Measurements from ENCODE around the gene PLEKHG3. TPM values are rescaled to one million over a fixed set of nuclear protein-coding genes. Genes with fewer than 3 reads are reported as not detected.

Gene PLEKHG3
- total and polyA plus RNA-seq, 2 donors (not counting 1 experiment from before 2014, with no cell fraction given) = 0.17 to 3.0 TPM

DNA sequence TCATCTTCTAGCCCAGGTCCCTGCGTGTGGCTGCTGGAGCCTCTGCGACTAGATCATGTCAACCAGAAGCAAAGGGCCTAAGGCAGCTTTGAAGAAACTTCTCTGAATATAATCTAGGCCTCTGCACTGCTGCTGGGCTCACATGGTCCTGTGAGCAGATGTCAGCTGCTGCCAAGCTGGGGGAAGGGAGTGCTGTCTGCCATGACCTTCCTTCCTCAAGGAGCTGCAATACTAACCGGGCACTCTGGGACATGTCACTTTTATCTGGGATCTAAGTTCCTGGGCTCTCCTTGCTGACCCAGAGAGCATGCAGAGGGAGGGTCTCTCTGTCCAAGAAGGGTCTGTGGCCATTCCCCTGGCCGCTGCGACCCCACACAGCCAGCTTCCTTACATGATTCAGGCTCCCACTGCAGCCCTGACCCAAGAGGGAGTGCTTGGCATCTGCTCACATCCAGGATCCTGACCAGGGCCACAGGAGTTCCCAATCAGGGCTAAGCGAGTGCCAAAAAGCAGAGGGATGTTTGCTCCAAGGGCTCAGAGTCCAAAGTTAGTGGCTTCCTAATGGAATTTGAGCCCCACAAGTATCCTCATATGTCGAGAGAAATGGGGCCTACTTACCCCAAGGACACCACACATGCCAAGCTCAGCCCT lies 74.0 kb downstream of the PLEKHG3 start:
- Histone ChIP-seq H3K4me3 (replicated peaks in 1 of 4; ENCODE audit: control extremely low read depth in 1 of 4, insufficient read depth in 1 of 4, low read depth in 3 of 4, low read length in 4 of 4) (no peak overlapping the region), H3K27me3 (ENCODE audit: control insufficient read depth, insufficient read depth, low read length) (peaks cover 13% of the 10 kb centered on the region), H3K4me1 (ENCODE audit: control insufficient read depth, extremely low read depth, insufficient read depth, low read length) (no peaks in the 10 kb centered on the region), H3K27ac (ENCODE audit: insufficient read depth, low read length) (no peak overlapping the region), H4K20me1 (ENCODE audit: control insufficient read depth, extremely low read depth, insufficient read depth, low read length) (no peaks in the 10 kb centered on the region), H3K4me2 (ENCODE audit: extremely low read depth, insufficient read depth, low read length) (no peak overlapping the region), H3K9ac (ENCODE audit: insufficient read depth, low read length) (no peak overlapping the region), H3K79me2 (ENCODE audit: control insufficient read depth, insufficient read depth, low read length) (no peaks in the 10 kb centered on the region), H3K9me3 (ENCODE audit: control insufficient read depth, insufficient read depth, low read depth, low read length) (no peaks in the 10 kb centered on the region), H2AFZ (ENCODE audit: low read length) (no peak overlapping the region), H3K36me3 (ENCODE audit: control insufficient read depth, insufficient read depth, low read length) (no peaks in the 10 kb centered on the region)
- TF ChIP-seq, protein P1, sequence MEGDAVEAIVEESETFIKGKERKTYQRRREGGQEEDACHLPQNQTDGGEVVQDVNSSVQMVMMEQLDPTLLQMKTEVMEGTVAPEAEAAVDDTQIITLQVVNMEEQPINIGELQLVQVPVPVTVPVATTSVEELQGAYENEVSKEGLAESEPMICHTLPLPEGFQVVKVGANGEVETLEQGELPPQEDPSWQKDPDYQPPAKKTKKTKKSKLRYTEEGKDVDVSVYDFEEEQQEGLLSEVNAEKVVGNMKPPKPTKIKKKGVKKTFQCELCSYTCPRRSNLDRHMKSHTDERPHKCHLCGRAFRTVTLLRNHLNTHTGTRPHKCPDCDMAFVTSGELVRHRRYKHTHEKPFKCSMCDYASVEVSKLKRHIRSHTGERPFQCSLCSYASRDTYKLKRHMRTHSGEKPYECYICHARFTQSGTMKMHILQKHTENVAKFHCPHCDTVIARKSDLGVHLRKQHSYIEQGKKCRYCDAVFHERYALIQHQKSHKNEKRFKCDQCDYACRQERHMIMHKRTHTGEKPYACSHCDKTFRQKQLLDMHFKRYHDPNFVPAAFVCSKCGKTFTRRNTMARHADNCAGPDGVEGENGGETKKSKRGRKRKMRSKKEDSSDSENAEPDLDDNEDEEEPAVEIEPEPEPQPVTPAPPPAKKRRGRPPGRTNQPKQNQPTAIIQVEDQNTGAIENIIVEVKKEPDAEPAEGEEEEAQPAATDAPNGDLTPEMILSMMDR (conservative IDR thresholded peaks at IDR 0.05 in 1 of 2, IDR thresholded peaks at IDR 0.05 in 1 of 2; ENCODE audit: low read depth in 1 of 2, low read length in 2 of 2) = no peak
- no peak for TF ChIP-seq EZH2 (IDR thresholded peaks at IDR 0.05; ENCODE audit: low read length, missing control alignments)
- no peak for DNase-seq (ENCODE audit: low read depth in 2 of 2)

DNA sequence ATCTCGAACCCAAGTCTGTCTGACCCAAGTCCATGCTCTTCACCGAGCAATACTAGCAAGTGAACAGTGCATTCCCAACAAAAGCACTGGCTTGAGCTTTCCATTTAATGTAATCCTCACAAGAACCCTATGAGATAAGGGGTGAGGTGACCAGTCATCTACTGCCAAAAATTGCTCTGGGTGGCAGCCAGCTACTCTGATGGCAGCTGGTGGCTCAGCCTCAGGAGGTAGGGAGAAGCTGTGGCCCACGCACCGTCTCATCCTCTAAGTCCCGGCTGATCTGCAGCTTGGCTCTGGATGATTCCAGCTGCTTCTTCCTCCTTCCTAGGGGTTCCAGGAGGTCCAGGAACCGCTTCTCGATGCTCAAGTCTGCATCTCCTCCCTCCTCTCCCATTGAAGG lies 75.2 kb downstream of the PLEKHG3 start:
- H3K4me2 ChIP-seq (ENCODE audit: extremely low read depth, insufficient read depth, low read length) = no peak overlapping the region
- H3K9me3 ChIP-seq (ENCODE audit: control insufficient read depth, insufficient read depth, low read depth, low read length) = no peaks in the 10 kb centered on the region
- H3K27ac ChIP-seq (ENCODE audit: insufficient read depth, low read length) = no peak overlapping the region
- TF ChIP-seq, protein P1 (conservative IDR thresholded peaks at IDR 0.05 in 1 of 2, IDR thresholded peaks at IDR 0.05 in 1 of 2; ENCODE audit: low read depth in 1 of 2, low read length in 2 of 2) = no peak
- no peak for TF ChIP-seq EZH2 (IDR thresholded peaks at IDR 0.05; ENCODE audit: low read length, missing control alignments)
- peaks cover 13% of the 10 kb centered on the region for H3K27me3 ChIP-seq (ENCODE audit: control insufficient read depth, insufficient read depth, low read length)
- H3K4me1 ChIP-seq (ENCODE audit: control insufficient read depth, extremely low read depth, insufficient read depth, low read length) = no peaks in the 10 kb centered on the region
- H3K4me3 ChIP-seq (replicated peaks in 1 of 4; ENCODE audit: control extremely low read depth in 1 of 4, insufficient read depth in 1 of 4, low read depth in 3 of 4, low read length in 4 of 4) = no peak overlapping the region
- no peaks in the 10 kb centered on the region for H3K36me3 ChIP-seq (ENCODE audit: control insufficient read depth, insufficient read depth, low read length)
- no peak overlapping the region for H2AFZ ChIP-seq (ENCODE audit: low read length)
- no peak overlapping the region for H3K9ac ChIP-seq (ENCODE audit: insufficient read depth, low read length)
- DNase-seq (ENCODE audit: low read depth in 2 of 2) = no peak
- no peaks in the 10 kb centered on the region for H3K79me2 ChIP-seq (ENCODE audit: control insufficient read depth, insufficient read depth, low read length)
- no peaks in the 10 kb centered on the region for H4K20me1 ChIP-seq (ENCODE audit: control insufficient read depth, extremely low read depth, insufficient read depth, low read length)

DNA sequence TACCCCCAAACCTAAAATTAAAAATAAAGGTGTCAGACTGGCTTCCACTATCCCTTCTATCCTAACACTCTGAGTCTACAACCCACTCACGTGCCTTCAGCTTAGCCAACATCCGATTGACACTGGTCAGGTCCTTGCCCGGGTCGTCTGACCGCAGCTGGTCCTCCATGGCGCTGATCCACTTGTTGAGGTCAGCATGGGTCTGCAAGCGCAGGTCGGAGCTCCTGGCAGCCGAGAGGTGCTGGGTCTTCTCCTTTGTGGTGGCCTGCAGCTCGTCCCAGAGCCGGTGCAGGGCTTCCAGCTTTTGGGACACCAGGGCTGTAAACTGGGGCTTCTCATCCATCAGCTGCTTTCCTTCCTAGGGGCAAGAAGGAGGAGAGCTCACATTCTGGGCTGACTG lies 78.0 kb downstream of the PLEKHG3 start:
- Histone ChIP-seq H3K9ac (ENCODE audit: insufficient read depth, low read length) (no peak overlapping the region), H3K27ac (ENCODE audit: insufficient read depth, low read length) (no peak overlapping the region), H3K27me3 (ENCODE audit: control insufficient read depth, insufficient read depth, low read length) (peaks cover 8% of the 10 kb centered on the region), H3K79me2 (ENCODE audit: control insufficient read depth, insufficient read depth, low read length) (no peaks in the 10 kb centered on the region), H4K20me1 (ENCODE audit: control insufficient read depth, extremely low read depth, insufficient read depth, low read length) (no peaks in the 10 kb centered on the region), H3K4me1 (ENCODE audit: control insufficient read depth, extremely low read depth, insufficient read depth, low read length) (peaks cover 3% of the 10 kb centered on the region), H3K4me2 (ENCODE audit: extremely low read depth, insufficient read depth, low read length) (no peak overlapping the region), H3K4me3 (replicated peaks in 1 of 4; ENCODE audit: control extremely low read depth in 1 of 4, insufficient read depth in 1 of 4, low read depth in 3 of 4, low read length in 4 of 4) (no peak overlapping the region), H3K36me3 (ENCODE audit: control insufficient read depth, insufficient read depth, low read length) (no peaks in the 10 kb centered on the region), H2AFZ (ENCODE audit: low read length) (no peak overlapping the region), H3K9me3 (ENCODE audit: control insufficient read depth, insufficient read depth, low read depth, low read length) (no peaks in the 10 kb centered on the region)
- no peak for DNase-seq (ENCODE audit: low read depth in 2 of 2)
- TF ChIP-seq, protein P1 (conservative IDR thresholded peaks at IDR 0.05 in 1 of 2, IDR thresholded peaks at IDR 0.05 in 1 of 2; ENCODE audit: low read depth in 1 of 2, low read length in 2 of 2) = no peak
- TF ChIP-seq EZH2 (IDR thresholded peaks at IDR 0.05; ENCODE audit: low read length, missing control alignments) = no peak

Data from fibroblast of lung (primary cell).